C4-2B (cell line): ENCODE measurements around the gene PHAF1.

Source experiments
- ZFX ChIP-seq: fragments of 450-650 bp; IDR thresholded peaks from 2 replicates; pipeline ENCODE4 v1.6.1; 2017
- TF ChIP-seq, protein P1 (sequence below): fragments of 450-650 bp; conservative IDR thresholded peaks from 2 replicates; pipeline ENCODE4 v1.5.1; 2017; ENCODE audit warnings: mild to moderate bottlenecking

DNA sequence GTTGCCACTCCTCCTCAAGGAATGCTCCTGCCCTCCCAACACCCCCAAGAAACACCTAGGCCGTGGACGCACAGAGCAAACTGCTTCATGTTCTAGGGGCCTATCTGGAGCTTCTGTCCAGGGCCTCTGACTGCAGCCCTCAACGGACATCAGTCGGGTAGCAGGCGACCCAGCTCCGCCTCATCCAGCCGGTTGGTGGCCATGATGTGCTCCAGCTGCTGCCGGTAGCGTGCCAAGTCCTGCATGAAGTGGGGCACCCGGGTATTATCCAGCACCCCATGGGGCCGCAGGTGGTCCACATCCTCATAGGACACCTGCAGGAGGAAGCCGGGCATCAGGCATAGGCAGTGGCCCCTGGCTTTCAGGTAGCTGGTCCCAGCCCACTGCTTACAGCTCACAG lies 66.9 kb downstream of the PHAF1 start:
- TF ChIP-seq, protein P1, sequence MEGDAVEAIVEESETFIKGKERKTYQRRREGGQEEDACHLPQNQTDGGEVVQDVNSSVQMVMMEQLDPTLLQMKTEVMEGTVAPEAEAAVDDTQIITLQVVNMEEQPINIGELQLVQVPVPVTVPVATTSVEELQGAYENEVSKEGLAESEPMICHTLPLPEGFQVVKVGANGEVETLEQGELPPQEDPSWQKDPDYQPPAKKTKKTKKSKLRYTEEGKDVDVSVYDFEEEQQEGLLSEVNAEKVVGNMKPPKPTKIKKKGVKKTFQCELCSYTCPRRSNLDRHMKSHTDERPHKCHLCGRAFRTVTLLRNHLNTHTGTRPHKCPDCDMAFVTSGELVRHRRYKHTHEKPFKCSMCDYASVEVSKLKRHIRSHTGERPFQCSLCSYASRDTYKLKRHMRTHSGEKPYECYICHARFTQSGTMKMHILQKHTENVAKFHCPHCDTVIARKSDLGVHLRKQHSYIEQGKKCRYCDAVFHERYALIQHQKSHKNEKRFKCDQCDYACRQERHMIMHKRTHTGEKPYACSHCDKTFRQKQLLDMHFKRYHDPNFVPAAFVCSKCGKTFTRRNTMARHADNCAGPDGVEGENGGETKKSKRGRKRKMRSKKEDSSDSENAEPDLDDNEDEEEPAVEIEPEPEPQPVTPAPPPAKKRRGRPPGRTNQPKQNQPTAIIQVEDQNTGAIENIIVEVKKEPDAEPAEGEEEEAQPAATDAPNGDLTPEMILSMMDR = no peak
- no peak for TF ChIP-seq ZFX
